ENCODE measurements around the gene RAP1GAP2.

The RAP1GAP2 gene

GRCh38 chr17:2897605-2898004 is 101.4 kb downstream of the RAP1GAP2 start:
- TF ChIP-seq EZH2 (optimal IDR thresholded peaks at IDR 0.05; ENCODE audit: low read depth, low read length) (no peak), CTCF (IDR thresholded peaks at IDR 0.05; ENCODE audit: low read length) (no peak), EZH2phosphoT487 (IDR thresholded peaks at IDR 0.05; ENCODE audit: low read length) (no peak)
- Histone ChIP-seq H3K79me2 (ENCODE audit: low read length) (no peaks in the 10 kb centered on the region), H3K9me2 (replicated peaks; ENCODE audit: insufficient read depth, low read length) (no peaks in the 10 kb centered on the region), H3K9ac (ENCODE audit: low read length) (no peak overlapping the region), H3K27me3 (replicated peaks; ENCODE audit: insufficient read depth, low read length) (peaks cover 43% of the 10 kb centered on the region), H3K4me3 (ENCODE audit: low read length) (no peak overlapping the region), H3K9me3 (replicated peaks; ENCODE audit: insufficient read depth, low read length) (no peaks in the 10 kb centered on the region), H3K4me1 (ENCODE audit: low read length) (no peaks in the 10 kb centered on the region), H3K36me3 (replicated peaks; ENCODE audit: insufficient read depth, low read length) (no peaks in the 10 kb centered on the region), H3F3A (ENCODE audit: insufficient read depth, low read length) (no peaks in the 10 kb centered on the region), H3K27ac (ENCODE audit: low read length) (no peak overlapping the region), H2AFZ (ENCODE audit: low read length) (no peak overlapping the region), H3K4me2 (ENCODE audit: low read depth, low read length) (no peak overlapping the region), H4K20me1 (ENCODE audit: insufficient read depth, low read length) (no peaks in the 10 kb centered on the region)
- no peak for DNase-seq

- H3K36me3 ChIP-seq (replicated peaks; ENCODE audit: insufficient read depth, low read length) = no peaks in the 10 kb centered on the region
- no peak overlapping the region for H3K27ac ChIP-seq (ENCODE audit: low read length)
- no peaks in the 10 kb centered on the region for H4K20me1 ChIP-seq (ENCODE audit: insufficient read depth, low read length)
- no peak overlapping the region for H3K4me3 ChIP-seq (ENCODE audit: low read length)
- H3K4me2 ChIP-seq (ENCODE audit: low read depth, low read length) = no peak overlapping the region
- H3K79me2 ChIP-seq (ENCODE audit: low read length) = no peaks in the 10 kb centered on the region
- DNase-seq = no peak
- peaks cover 45% of the 10 kb centered on the region for H3K27me3 ChIP-seq (replicated peaks; ENCODE audit: insufficient read depth, low read length)
- H3K9ac ChIP-seq (ENCODE audit: low read length) = no peak overlapping the region
- no peaks in the 10 kb centered on the region for H3K9me3 ChIP-seq (replicated peaks; ENCODE audit: insufficient read depth, low read length)
- TF ChIP-seq CTCF (IDR thresholded peaks at IDR 0.05; ENCODE audit: low read length) (no peak), EZH2phosphoT487 (IDR thresholded peaks at IDR 0.05; ENCODE audit: low read length) (no peak), EZH2 (optimal IDR thresholded peaks at IDR 0.05; ENCODE audit: low read depth, low read length) (no peak)
- no peak overlapping the region for H2AFZ ChIP-seq (ENCODE audit: low read length)
- H3K9me2 ChIP-seq (replicated peaks; ENCODE audit: insufficient read depth, low read length) = no peaks in the 10 kb centered on the region
- H3F3A ChIP-seq (ENCODE audit: insufficient read depth, low read length) = no peaks in the 10 kb centered on the region
- no peaks in the 10 kb centered on the region for H3K4me1 ChIP-seq (ENCODE audit: low read length)
Measured at GRCh38 chr17:2898255-2898926, 102.2 kb downstream of the RAP1GAP2 start.

DNA sequence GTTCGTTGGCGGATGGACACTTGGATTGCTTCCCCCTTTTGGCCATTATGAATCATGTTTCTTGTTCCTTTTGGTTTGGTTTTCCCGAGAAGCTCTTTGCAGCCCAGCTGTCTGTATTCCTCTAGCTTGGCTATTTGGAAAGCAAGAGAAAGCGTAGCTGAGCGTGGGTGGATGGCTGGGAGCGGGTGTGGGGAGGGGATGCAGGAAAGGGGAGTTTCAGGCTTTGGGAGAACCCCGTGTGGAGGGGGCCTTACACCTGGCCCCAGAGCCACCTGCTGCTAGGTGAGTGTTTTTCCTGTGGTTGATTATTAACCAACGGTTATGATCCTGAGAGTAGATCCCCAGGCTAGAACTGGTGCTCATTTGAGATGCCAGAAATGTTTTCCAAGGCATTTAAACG is 103.7 kb downstream of the RAP1GAP2 start:
- Histone ChIP-seq H3K79me2 (ENCODE audit: low read length) (no peaks in the 10 kb centered on the region), H3K4me2 (ENCODE audit: low read depth, low read length) (no peak overlapping the region)
- DNase-seq = no peak

More for the DNA sequence above, 103.7 kb downstream of the RAP1GAP2 start:
- Histone ChIP-seq H3K36me3 (replicated peaks; ENCODE audit: insufficient read depth, low read length) (no peaks in the 10 kb centered on the region), H4K20me1 (ENCODE audit: insufficient read depth, low read length) (no peaks in the 10 kb centered on the region), H3K4me3 (ENCODE audit: low read length) (no peak overlapping the region), H3K9me2 (replicated peaks; ENCODE audit: insufficient read depth, low read length) (no peaks in the 10 kb centered on the region), H3K9me3 (replicated peaks; ENCODE audit: insufficient read depth, low read length) (no peaks in the 10 kb centered on the region), H3K9ac (ENCODE audit: low read length) (no peak overlapping the region), H3F3A (ENCODE audit: insufficient read depth, low read length) (no peaks in the 10 kb centered on the region), H3K27ac (ENCODE audit: low read length) (no peak overlapping the region), H3K4me1 (ENCODE audit: low read length) (no peaks in the 10 kb centered on the region), H2AFZ (ENCODE audit: low read length) (no peak overlapping the region), H3K27me3 (replicated peaks; ENCODE audit: insufficient read depth, low read length) (peaks cover 53% of the 10 kb centered on the region)
- TF ChIP-seq EZH2 (optimal IDR thresholded peaks at IDR 0.05; ENCODE audit: low read depth, low read length) = no peak
- TF ChIP-seq EZH2phosphoT487 (IDR thresholded peaks at IDR 0.05; ENCODE audit: low read length) = no peak
- TF ChIP-seq CTCF (IDR thresholded peaks at IDR 0.05; ENCODE audit: low read length) = no peak

All from MM.1S (cell line).